ENCODE results near the gene PCDHA8.
"Not testable (repeated sequence)": the region's sequence is repeated elsewhere in the genome, so short reads cannot be mapped to it uniquely, and the experiment has no call there.

The PCDHA8 gene

GRCh38 chr5:140821375-140822280, 19.4 kb upstream of the PCDHA8 start, which contains the start of gene PCDHA5:
Gene PCDHA5 (plus strand): TSS chr5:140821613.
- H3K79me2 ChIP-seq (ENCODE audit: insufficient read depth, low read length): no peaks in the 10 kb centered on the region
- H4K20me1 ChIP-seq (ENCODE audit: insufficient read depth, low read length): no peaks in the 10 kb centered on the region
- no peak within 1 kb of the TSS for H3K4me2 ChIP-seq (ENCODE audit: low read length)
- H3K4me3 ChIP-seq (ENCODE audit: low read depth, low read length, poor library complexity, severe bottlenecking): no peak within 1 kb of the TSS
- H3F3A ChIP-seq (ENCODE audit: insufficient read depth, low read length): no peaks in the 10 kb centered on the region
- no peak within 1 kb of the TSS for H3K27ac ChIP-seq (ENCODE audit: low read depth, low read length, poor library complexity, severe bottlenecking)
- H3K4me1 ChIP-seq (ENCODE audit: insufficient read depth, low read length, severe bottlenecking): no peaks in the 10 kb centered on the region
- no peaks in the 10 kb centered on the region for H3K27me3 ChIP-seq (ENCODE audit: insufficient read depth, low read length)
- H3K9me2 ChIP-seq (ENCODE audit: low read depth, low read length): no peaks in the 10 kb centered on the region
- TF ChIP-seq CTCF (IDR thresholded peaks at IDR 0.05; ENCODE audit: low read length) (no peak), EZH2 (IDR thresholded peaks at IDR 0.05; ENCODE audit: borderline replicate concordance, low read length) (no peak)
- no peaks in the 10 kb centered on the region for H3K9me3 ChIP-seq (ENCODE audit: low read length)
- H2AFZ ChIP-seq (ENCODE audit: low read length): no peak within 1 kb of the TSS
- H3K9ac ChIP-seq (ENCODE audit: low read length): no peak within 1 kb of the TSS
- no peaks in the 10 kb centered on the region for H3K36me3 ChIP-seq (ENCODE audit: insufficient read depth, low read length)

- Histone ChIP-seq H3K36me3 (ENCODE audit: insufficient read depth, low read length) (no peaks in the 10 kb centered on the region), H3F3A (ENCODE audit: insufficient read depth, low read length) (no peaks in the 10 kb centered on the region), H3K9me3 (ENCODE audit: low read length) (no peaks in the 10 kb centered on the region), H3K27me3 (ENCODE audit: insufficient read depth, low read length) (no peaks in the 10 kb centered on the region), H3K9me2 (ENCODE audit: low read depth, low read length) (no peaks in the 10 kb centered on the region), H3K79me2 (ENCODE audit: insufficient read depth, low read length) (no peaks in the 10 kb centered on the region), H3K4me1 (ENCODE audit: insufficient read depth, low read length, severe bottlenecking) (no peaks in the 10 kb centered on the region), H3K9ac (ENCODE audit: low read length) (no peak overlapping the region), H3K4me3 (ENCODE audit: low read depth, low read length, poor library complexity, severe bottlenecking) (no peak overlapping the region), H3K27ac (ENCODE audit: low read depth, low read length, poor library complexity, severe bottlenecking) (no peak overlapping the region), H3K4me2 (ENCODE audit: low read length) (no peak overlapping the region), H2AFZ (ENCODE audit: low read length) (no peak overlapping the region), H4K20me1 (ENCODE audit: insufficient read depth, low read length) (no peaks in the 10 kb centered on the region)
- TF ChIP-seq EZH2 (IDR thresholded peaks at IDR 0.05; ENCODE audit: borderline replicate concordance, low read length): no peak
- TF ChIP-seq CTCF (IDR thresholded peaks at IDR 0.05; ENCODE audit: low read length): no peak
Observed at GRCh38 chr5:140822281-140822629, 18.7 kb upstream of the PCDHA8 start.

GRCh38 chr5:140822969-140823368, 18.0 kb upstream of the PCDHA8 start:
- not testable (repeated sequence) for H3K79me2 ChIP-seq (ENCODE audit: insufficient read depth, low read length); H3K9ac ChIP-seq (ENCODE audit: low read length); H3K4me2 ChIP-seq (ENCODE audit: low read length); H3K36me3 ChIP-seq (ENCODE audit: insufficient read depth, low read length); H3K27ac ChIP-seq (ENCODE audit: low read depth, low read length, poor library complexity, severe bottlenecking); H3K27me3 ChIP-seq (ENCODE audit: insufficient read depth, low read length); H3K9me3 ChIP-seq (ENCODE audit: low read length); H3K4me1 ChIP-seq (ENCODE audit: insufficient read depth, low read length, severe bottlenecking); H3K9me2 ChIP-seq (ENCODE audit: low read depth, low read length); H3K4me3 ChIP-seq (ENCODE audit: low read depth, low read length, poor library complexity, severe bottlenecking); H2AFZ ChIP-seq (ENCODE audit: low read length); H4K20me1 ChIP-seq (ENCODE audit: insufficient read depth, low read length); H3F3A ChIP-seq (ENCODE audit: insufficient read depth, low read length)

GRCh38 chr5:140823475-140823874, 17.5 kb upstream of the PCDHA8 start:
- H3K27ac ChIP-seq (ENCODE audit: low read depth, low read length, poor library complexity, severe bottlenecking): no peak overlapping the region
- H3K4me1 ChIP-seq (ENCODE audit: insufficient read depth, low read length, severe bottlenecking): no peaks in the 10 kb centered on the region
- no peak overlapping the region for H3K4me2 ChIP-seq (ENCODE audit: low read length)
- H4K20me1 ChIP-seq (ENCODE audit: insufficient read depth, low read length): no peaks in the 10 kb centered on the region
- no peaks in the 10 kb centered on the region for H3F3A ChIP-seq (ENCODE audit: insufficient read depth, low read length)
- no peak overlapping the region for H3K9ac ChIP-seq (ENCODE audit: low read length)
- no peaks in the 10 kb centered on the region for H3K27me3 ChIP-seq (ENCODE audit: insufficient read depth, low read length)
- H3K4me3 ChIP-seq (ENCODE audit: low read depth, low read length, poor library complexity, severe bottlenecking): no peak overlapping the region
- H3K36me3 ChIP-seq (ENCODE audit: insufficient read depth, low read length): no peaks in the 10 kb centered on the region
- no peak overlapping the region for H2AFZ ChIP-seq (ENCODE audit: low read length)
- no peak for TF ChIP-seq CTCF (IDR thresholded peaks at IDR 0.05; ENCODE audit: low read length)
- TF ChIP-seq EZH2 (IDR thresholded peaks at IDR 0.05; ENCODE audit: borderline replicate concordance, low read length): no peak
- H3K79me2 ChIP-seq (ENCODE audit: insufficient read depth, low read length): no peaks in the 10 kb centered on the region
- H3K9me2 ChIP-seq (ENCODE audit: low read depth, low read length): no peaks in the 10 kb centered on the region
- H3K9me3 ChIP-seq (ENCODE audit: low read length): no peaks in the 10 kb centered on the region
